HG02623 (cell line): ENCODE results near the gene DNMT3A.

Experiments used
- ATAC-seq: cut with Tn5 transposase; IDR thresholded peaks from one replicate; pipeline ENCODE4 v1.9.1; 2021; ENCODE audit warnings: moderate library complexity; ENCODE audit not compliant: unreplicated experiment

The DNMT3A gene

GRCh38 chr2:25328152-25329085, 13.3 kb downstream of the DNMT3A start:
- ATAC-seq: no peak

DNA sequence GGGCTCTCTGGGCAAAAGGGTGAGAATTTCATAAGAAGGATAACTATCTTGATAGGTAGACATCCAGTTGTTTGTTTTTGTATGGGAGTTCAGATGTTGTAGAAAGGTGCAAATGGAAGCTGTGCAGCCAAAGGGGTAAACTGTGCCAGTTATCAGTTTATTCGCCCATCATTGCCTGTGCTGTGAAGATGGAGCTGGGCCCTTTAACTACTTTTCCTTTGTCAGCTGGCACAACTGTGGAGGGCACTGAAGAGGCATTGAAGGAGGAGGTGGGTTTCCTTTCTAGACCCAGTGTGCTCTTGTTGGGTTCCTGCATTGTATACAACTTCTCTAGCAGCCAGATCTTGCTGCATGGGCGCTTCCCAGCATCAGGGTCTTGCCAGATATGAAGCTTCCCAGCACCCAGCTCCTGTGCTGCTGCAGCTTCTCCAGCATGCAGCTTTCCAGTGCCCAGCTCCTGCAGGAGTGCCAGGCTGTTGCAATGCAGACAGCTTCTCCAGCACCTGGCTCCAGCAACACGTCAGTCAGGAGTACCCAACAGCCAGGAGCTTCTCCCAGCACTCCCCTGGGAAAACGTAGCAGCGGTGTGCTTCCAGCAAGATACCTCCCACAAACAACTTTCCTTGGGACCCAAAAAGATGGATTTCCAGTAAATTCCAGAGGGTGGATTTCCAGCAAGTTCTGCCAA, 15.3 kb downstream of the DNMT3A start:
- ATAC-seq: no peak

DNA sequence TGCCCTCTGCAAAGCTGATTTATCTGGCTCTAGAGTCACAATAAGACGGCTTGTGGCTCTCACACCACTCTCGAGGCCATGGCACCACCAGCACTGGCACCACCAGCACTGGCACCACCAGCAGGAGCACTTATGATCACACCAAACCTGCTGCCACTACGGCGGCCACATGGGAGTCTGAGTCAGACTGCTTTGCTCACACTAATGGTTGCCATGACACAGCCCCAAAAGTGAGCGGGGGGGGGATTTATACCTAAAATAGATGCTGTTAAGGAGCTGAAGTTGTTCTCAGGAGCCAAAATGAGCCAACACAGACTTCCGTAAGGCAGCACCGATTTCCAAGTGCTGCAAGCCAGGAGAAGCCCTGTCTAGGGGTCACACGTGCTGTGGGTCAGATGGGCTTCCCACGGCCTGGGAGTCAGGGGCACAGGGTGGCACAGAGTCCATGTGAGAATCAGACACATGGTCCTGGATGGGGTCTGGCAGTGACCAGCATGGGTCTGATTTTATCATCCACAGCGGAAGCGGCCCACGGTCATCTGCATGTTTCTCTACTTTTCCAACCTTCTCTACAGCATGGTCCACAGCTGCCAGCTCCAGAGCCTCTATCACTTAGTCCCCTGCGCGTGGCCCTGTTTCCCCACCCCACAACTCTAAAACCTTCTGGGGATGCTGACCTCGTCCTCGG, 16.7 kb downstream of the DNMT3A start:
- ATAC-seq: no peak

DNA sequence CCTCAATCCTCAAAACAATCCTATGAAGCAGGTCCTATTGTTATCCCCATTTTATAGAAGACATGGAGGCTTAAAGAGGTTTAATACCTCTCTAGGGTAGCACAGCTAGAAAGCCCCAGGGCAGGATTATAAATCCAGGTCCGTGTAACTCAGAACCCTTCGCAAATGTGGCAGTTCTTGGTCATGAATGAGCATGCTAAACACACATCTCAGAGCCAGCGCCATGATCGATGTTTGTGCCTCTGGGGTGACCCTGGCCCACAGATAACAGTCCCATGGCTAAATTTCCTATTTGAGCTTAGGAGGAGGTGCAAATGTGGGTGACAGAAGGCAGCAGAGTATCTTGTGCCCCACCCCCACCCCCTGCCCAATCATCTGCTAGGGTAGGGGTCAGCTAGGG, 17.5 kb downstream of the DNMT3A start:
- no peak for ATAC-seq

DNA sequence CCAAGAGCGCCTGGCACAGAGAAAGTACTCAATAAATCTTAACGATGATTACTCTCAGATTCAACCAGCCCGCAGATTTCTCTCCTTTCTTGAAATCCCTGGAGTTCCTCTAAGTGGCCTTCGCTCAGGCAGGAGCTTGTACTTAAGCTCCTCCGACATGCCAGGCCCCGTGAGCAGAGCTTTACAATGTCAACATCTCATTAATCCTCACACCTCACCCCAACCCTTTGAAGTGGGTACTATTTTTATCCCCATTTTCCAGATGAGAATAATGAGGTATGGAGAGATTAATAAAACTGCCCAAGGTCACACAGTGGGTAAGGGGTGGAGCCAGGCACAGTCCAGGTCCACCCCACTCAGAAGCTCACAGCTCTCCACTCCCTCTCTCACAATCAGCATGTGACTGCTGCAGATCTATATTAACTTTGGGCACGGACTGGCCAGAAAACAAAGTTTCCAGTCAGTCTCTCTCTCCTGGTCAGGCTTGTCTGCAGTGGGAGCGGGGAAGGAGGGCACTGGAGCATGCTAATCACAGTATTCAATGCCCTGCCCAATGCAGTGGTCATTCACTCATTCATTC, 18.0 kb downstream of the DNMT3A start:
- no peak for ATAC-seq

DNA sequence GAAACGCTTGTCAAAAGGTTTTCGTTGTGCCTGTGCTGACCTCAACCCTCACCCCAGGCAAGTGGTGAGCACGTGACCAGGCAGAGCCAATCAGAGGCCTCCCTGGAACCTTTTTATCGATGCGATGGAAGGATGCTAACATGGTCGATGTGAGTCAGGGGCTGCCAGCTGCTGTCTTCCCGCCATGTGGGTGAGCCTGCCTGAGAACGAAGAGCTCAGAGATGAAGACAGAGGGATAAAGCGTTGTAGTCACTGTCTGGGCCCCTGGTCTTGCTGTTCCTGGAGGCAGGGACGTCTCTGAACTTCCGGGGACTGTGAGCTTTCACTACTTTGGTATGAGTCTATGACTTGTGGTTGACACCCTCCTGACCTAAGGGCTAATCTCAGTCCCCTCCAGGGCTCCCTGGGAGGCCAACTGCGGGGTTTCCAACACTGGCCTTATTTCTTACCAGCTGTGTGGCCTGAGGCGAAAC, 18.6 kb downstream of the DNMT3A start:
- no peak for ATAC-seq

DNA sequence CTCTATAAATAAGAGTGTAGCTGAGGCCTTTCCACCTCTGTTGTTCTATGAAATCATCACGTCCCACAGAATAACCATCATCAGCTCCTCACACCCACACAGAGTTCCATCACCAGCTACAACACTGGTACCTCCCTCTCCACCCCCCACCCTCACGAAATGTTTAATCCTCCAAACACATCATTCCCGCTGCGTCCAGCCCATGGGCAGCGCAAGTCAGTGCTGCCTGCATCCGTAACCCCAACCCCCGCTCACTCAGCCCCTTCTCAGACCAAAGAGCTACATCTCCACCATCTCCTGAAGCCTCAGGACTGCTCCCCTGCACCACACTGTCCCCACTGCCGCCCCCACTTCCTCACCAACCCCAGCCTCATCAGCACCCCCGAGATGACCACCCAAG, 19.4 kb downstream of the DNMT3A start:
- no peak for ATAC-seq

DNA sequence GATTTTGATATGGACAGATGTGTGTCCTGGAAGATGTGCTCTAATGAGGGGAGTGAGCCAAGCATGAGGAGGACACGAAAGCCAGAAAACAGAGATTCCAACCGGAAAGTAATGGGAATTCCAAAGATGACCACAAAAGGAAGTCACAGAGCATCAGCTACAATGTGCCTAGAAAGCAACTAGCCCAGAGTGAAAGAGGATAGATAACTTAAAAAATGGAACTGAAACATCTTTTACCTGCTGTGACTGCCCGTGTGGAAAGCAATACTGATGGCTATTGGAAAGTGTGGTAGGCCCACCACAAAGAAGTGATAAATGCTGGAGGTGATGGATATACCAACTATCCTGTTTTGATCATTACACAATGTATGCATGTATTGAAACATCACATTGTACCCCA, 21.6 kb downstream of the DNMT3A start:
- ATAC-seq: no peak

DNA sequence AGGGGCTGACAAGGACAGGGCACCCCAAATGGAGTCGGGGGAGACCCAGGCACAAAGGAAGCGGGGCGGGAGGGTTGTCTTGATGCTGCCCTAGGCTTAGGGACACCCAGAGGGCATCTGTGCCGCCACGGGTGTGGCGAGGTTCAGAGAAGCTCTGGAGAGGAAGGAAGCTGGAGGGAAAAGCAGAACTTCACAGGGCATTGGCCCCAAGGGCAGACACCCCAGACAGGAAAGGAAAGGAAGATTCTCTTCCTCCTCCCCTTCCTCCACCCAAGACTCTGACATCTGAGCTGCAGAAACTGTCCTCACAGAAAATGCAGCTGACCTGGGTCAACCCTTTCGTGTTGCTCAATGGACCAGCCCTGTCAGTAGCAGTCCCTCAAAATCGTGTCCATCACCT, 25.6 kb downstream of the DNMT3A start:
- ATAC-seq: no peak

DNA sequence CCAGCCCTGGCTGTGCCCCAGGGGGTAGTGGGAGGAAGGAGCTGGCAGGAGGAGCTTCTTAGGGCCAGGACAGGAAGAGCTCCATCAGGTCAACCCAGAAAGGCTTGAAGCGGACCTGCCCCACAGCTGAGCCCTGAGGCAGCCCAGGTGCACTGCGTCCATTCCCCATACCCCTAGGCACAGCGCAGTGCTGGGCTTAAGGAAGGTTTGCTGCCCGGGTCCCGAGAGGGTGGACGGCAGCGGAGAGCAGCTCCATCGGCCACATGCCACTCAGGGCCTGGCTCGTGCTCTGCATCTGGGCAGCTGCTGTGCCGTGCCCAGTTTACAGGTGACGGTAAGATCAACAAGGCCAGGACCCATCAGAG, 26.4 kb downstream of the DNMT3A start:
- no peak for ATAC-seq

- peak; percentile 76 for ATAC-seq
Measured at GRCh38 chr2:25314514-25315315, 27.0 kb downstream of the DNMT3A start.

DNA sequence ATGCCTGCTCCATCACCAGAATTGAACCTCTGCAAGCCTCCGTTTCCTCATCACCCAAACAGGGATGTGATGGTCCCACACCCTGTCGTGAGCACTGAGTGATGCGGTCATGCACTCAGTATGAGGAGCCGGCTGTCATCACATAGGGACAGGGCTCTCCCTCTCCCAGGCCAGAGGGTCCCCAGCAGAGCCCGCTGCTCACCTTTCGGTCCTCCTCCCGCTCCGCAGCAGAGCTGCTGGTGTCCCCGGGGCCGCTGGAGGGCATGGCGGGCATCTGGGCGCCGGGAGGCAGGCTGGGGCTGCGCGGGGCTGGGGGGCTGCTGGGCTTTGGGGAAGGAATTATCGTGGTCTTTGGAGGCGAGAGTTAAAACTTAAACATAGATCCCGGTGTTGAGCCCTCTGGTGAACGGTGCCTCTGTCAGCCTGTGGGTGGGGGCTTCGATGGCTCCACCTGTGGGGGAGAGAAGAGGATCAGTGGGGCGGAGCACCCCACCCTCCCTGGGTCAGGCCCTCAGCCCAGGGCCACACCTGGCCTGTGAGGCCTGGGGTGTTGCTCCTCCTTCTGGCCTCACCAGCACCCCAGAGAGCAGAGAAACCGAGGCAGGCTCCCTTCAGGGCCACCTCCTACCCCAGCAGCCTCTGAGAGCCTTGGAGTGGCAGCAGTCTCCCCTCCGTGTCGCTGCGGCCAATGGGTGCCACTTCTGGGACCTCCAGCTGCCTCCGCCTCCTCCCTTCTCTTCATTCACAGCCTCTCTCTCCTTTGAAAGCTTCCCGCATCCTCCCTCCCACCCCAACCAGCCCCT, 27.8 kb downstream of the DNMT3A start:
- no peak for ATAC-seq

- no peak for ATAC-seq
Measured at GRCh38 chr2:25312958-25313710, 28.6 kb downstream of the DNMT3A start.

GRCh38 chr2:25311865-25312575, 29.7 kb downstream of the DNMT3A start:
- no peak for ATAC-seq

DNA sequence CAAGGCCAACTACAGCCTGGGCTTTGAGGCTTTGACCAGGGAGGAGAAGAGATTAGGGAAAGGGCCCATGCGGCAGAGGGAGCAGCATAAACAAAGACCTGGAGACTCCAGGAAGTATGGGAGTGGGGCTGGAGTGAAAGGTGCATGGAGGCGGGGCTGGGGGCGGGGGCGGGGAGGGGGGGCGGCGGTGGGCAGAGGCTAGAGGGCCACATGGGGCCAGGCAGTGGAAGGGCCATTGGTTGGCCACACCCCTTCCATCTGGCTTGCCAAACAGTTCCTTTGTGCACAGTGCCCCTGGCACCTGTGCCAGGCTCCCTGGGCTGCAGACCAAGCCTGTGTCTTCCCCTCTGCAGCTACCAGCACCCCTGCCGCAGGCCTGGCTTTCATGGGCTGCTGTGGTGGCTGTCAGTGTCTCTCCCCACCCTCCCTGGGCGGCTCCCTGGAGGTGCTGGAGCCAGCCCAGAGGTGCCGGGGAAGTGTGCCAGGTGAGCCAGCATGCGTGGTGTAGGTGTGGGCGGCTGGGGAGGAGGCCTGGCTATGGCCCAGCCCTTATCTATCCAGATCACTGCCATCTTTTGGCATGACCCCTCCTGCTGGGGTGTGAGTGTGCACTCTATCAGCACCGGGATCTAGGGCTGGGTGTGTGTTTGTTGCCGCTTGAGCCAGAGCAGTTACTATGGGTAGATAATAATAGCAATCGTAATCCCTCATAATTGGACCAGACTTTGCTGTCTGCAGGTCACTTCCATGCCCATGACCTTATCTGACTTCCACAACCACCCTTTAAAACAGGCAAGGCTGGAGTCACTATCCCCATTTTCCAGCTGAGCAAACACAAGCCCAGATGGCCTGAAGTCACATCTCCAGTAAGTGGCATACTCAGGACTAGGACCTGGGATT, 30.5 kb downstream of the DNMT3A start:
- ATAC-seq: no peak

DNA sequence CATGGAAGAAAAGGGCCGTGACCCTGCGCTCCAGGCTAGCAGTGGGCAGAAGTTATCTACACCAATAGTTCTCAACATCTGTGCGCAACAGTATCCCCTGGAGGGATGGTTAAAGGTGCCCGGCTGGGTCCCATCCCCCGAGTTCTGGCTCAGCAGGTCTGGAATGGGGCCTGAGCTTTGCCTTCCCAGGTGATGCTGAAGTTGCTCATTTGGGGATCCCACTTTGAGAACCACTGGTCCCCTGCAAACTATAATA, 31.1 kb downstream of the DNMT3A start:
- ATAC-seq: no peak

DNA sequence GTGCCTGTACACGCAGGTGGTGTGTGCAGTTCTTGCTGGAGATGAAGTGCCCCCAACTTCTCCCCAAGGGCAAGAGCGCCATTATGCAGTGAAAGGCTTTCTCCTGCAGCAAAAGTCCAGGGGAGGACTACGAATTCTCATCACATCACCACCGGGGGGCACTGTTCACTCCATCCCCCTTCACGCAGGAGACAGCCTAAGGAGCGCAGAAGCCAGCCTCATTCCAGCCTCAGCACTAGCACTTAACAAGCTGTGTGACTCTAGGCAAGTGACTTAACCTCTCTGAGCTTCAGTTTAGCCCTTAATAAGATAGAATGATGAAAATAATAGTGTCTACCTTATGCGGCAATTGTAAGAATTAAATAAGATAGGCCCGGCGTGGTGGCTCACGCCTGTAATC, 32.3 kb downstream of the DNMT3A start:
- no peak for ATAC-seq

DNA sequence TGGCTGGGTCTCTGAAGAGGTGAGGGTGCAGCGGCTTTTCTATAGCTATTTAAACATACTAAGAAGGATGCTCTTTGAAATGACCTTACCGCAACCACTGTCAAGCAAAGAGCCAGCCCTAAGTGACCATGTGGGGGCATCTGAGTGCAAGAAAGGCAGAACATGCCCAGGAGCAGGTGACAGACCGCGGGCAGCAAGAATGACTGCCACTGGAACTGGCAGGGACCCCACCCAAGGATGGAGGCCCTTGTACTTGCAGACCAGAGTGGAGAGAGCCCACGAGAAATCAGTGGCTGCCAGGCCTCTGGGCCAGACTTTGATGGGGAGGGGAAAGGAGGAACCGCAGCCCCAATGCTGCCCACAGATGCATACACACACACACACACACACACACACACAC, 33.1 kb downstream of the DNMT3A start:
- ATAC-seq: no peak
